Prostate gland (tissue), 2 donors: Measurements from ENCODE around the gene DDX11.

ENCODE experiments used
- CTCF ChIP-seq, 4 experiments: fragments of 200-600 bp in 2 of 4; fragments of 450-650 bp in 2 of 4; sonication (generic) in 2 of 4; IDR thresholded peaks; 1 replicate in 3 of 4; 2 replicates in 1 of 4; pipeline ENCODE4 v1.5.1; 2016 to 2019; ENCODE audit warnings: antibody characterized with exemption in 4 of 4, mild to moderate bottlenecking in 2 of 4, moderate library complexity in 2 of 4
- POLR2A ChIP-seq: fragments of 450-650 bp; IDR thresholded peaks from one replicate; pipeline ENCODE4 v1.6.1; 2016; ENCODE audit warnings: antibody characterized with exemption, mild to moderate bottlenecking
- POLR2AphosphoS5 ChIP-seq: sonication (generic); formaldehyde crosslinking; IDR thresholded peaks from one replicate; pipeline ENCODE4 v1.6.1; 2017; ENCODE audit warnings: antibody characterized with exemption

- TF ChIP-seq CTCF (IDR thresholded peaks at IDR 0.05), result no peak
- no peak for TF ChIP-seq POLR2A
- TF ChIP-seq POLR2AphosphoS5, result no peak
These were observed 32.0 kb downstream of the DDX11 start for GRCh38 chr12:31105668-31106067.
